ENCODE measurements around the gene SSRP1. TPM values are rescaled to one million over a fixed set of nuclear protein-coding genes. Genes with fewer than 3 reads are reported as not detected.
"Not testable (repeated sequence)": the region's sequence is repeated elsewhere in the genome, so short reads cannot be mapped to it uniquely, and the experiment has no call there.

Gene SSRP1
- total RNA-seq, 1 donor from 2014 or later: 99.4 TPM

- H3K36me3 Mint-ChIP-seq (ENCODE audit: unreplicated experiment): no peaks in the 10 kb centered on the region
- DNase-seq (ENCODE audit: extremely low spot score, unreplicated experiment): no peak
- TF ChIP-seq CTCF (IDR thresholded peaks at IDR 0.05): no peak
- peaks cover 18% of the 10 kb centered on the region for H3K4me1 Mint-ChIP-seq (ENCODE audit: unreplicated experiment)
- no peaks in the 10 kb centered on the region for H3K27me3 Mint-ChIP-seq (ENCODE audit: unreplicated experiment)
- no peak overlapping the region for H3K4me3 Mint-ChIP-seq (ENCODE audit: unreplicated experiment)
- H3K9me3 Mint-ChIP-seq (ENCODE audit: unreplicated experiment): no peaks in the 10 kb centered on the region
- no peak overlapping the region for H3K27ac Mint-ChIP-seq (ENCODE audit: unreplicated experiment)
Measured at GRCh38 chr11:57287884-57288283, 47.8 kb downstream of the SSRP1 start.

GRCh38 chr11:57283231-57283990, 52.3 kb downstream of the SSRP1 start:
- DNase-seq (ENCODE audit: extremely low spot score, unreplicated experiment): no peak
- Mint-ChIP-seq H3K9me3 (ENCODE audit: unreplicated experiment) (no peaks in the 10 kb centered on the region), H3K27me3 (ENCODE audit: unreplicated experiment) (no peaks in the 10 kb centered on the region), H3K4me1 (ENCODE audit: unreplicated experiment) (peaks cover 28% of the 10 kb centered on the region), H3K27ac (ENCODE audit: unreplicated experiment) (no peak overlapping the region), H3K4me3 (ENCODE audit: unreplicated experiment) (no peak overlapping the region), H3K36me3 (ENCODE audit: unreplicated experiment) (peaks cover 2% of the 10 kb centered on the region)
- no peak for TF ChIP-seq CTCF (IDR thresholded peaks at IDR 0.05)

- peaks cover 42% of the 10 kb centered on the region for H3K4me1 Mint-ChIP-seq (ENCODE audit: unreplicated experiment)
- not testable (repeated sequence) for DNase-seq (ENCODE audit: extremely low spot score, unreplicated experiment); H3K9me3 Mint-ChIP-seq (ENCODE audit: unreplicated experiment); H3K4me3 Mint-ChIP-seq (ENCODE audit: unreplicated experiment); H3K36me3 Mint-ChIP-seq (ENCODE audit: unreplicated experiment); H3K27me3 Mint-ChIP-seq (ENCODE audit: unreplicated experiment); H3K27ac Mint-ChIP-seq (ENCODE audit: unreplicated experiment)
Measured at GRCh38 chr11:57281546-57281945, 54.1 kb downstream of the SSRP1 start.

GRCh38 chr11:57279116-57279515, 56.6 kb downstream of the SSRP1 start:
- TF ChIP-seq CTCF (IDR thresholded peaks at IDR 0.05): no peak
- Mint-ChIP-seq H3K9me3 (ENCODE audit: unreplicated experiment) (no peaks in the 10 kb centered on the region), H3K27me3 (ENCODE audit: unreplicated experiment) (no peaks in the 10 kb centered on the region), H3K4me1 (ENCODE audit: unreplicated experiment) (peaks cover 35% of the 10 kb centered on the region), H3K4me3 (ENCODE audit: unreplicated experiment) (no peak overlapping the region), H3K27ac (ENCODE audit: unreplicated experiment) (peak overlapping the region; percentile 99), H3K36me3 (ENCODE audit: unreplicated experiment) (peaks cover 2% of the 10 kb centered on the region)
- DNase-seq (ENCODE audit: extremely low spot score, unreplicated experiment): no peak

GRCh38 chr11:57278721-57279095, 57.0 kb downstream of the SSRP1 start:
- peaks cover 35% of the 10 kb centered on the region for H3K4me1 Mint-ChIP-seq (ENCODE audit: unreplicated experiment)
- no peak for TF ChIP-seq CTCF (IDR thresholded peaks at IDR 0.05)
- no peaks in the 10 kb centered on the region for H3K9me3 Mint-ChIP-seq (ENCODE audit: unreplicated experiment)
- H3K27ac Mint-ChIP-seq (ENCODE audit: unreplicated experiment): peak overlapping the region; percentile 99
- H3K4me3 Mint-ChIP-seq (ENCODE audit: unreplicated experiment): no peak overlapping the region
- H3K27me3 Mint-ChIP-seq (ENCODE audit: unreplicated experiment): no peaks in the 10 kb centered on the region
- H3K36me3 Mint-ChIP-seq (ENCODE audit: unreplicated experiment): peaks cover 2% of the 10 kb centered on the region
- no peak for DNase-seq (ENCODE audit: extremely low spot score, unreplicated experiment)

All from osteocyte (in vitro differentiated cells).